ENCODE measurements around the gene RGCC.

DNA sequence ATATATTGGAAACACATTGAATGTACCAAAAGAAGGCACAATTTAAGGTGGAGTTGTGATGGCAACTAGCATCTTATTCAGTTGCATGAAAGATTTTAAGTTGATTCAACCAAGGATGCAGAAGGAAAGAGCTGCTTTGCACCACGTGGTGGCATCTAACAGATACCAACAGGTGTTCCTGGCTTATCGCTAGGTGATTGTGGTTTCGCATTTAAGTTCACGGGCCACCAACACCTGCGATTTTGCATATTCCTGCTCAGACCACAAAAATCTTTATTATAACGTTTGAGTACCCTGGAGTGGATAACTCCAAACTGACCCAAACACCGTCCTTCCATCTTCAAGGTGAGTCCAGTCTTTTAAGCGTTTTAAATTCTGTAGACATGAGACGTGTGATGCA is 45.3 kb downstream of the RGCC start:
- TF ChIP-seq EZH2phosphoT487 (IDR thresholded peaks at IDR 0.05; ENCODE audit: low read length) (no peak), CTCF (IDR thresholded peaks at IDR 0.05; ENCODE audit: low read length) (no peak), EZH2 (optimal IDR thresholded peaks at IDR 0.05; ENCODE audit: low read depth, low read length) (no peak)

All from MM.1S (cell line).